Transverse colon (tissue), 4 donors: ENCODE data around the gene GTF3C5.

ENCODE experiments used
- CTCF ChIP-seq, 5 experiments: fragments of 200-600 bp in 3 of 5; fragments of 450-650 bp in 2 of 5; sonication (generic) in 3 of 5; IDR thresholded peaks; 1 replicate in 2 of 5; 2 replicates in 3 of 5; pipeline ENCODE4 v1.5.1; 2016 to 2017; ENCODE audit warnings: antibody characterized with exemption in 5 of 5, inconsistent platforms in 3 of 5, mild to moderate bottlenecking in 2 of 5, moderate library complexity in 1 of 5
- POLR2A ChIP-seq: fragments of 450-650 bp; IDR thresholded peaks from one replicate; pipeline ENCODE4 v1.6.1; 2016; ENCODE audit warnings: antibody characterized with exemption, mild to moderate bottlenecking, moderate library complexity
- POLR2AphosphoS5 ChIP-seq, 3 donors: sonication (generic); formaldehyde crosslinking; IDR thresholded peaks; one replicate each; pipeline ENCODE4 v1.6.1; 2016; ENCODE audit warnings: antibody characterized with exemption in 3 of 3

DNA sequence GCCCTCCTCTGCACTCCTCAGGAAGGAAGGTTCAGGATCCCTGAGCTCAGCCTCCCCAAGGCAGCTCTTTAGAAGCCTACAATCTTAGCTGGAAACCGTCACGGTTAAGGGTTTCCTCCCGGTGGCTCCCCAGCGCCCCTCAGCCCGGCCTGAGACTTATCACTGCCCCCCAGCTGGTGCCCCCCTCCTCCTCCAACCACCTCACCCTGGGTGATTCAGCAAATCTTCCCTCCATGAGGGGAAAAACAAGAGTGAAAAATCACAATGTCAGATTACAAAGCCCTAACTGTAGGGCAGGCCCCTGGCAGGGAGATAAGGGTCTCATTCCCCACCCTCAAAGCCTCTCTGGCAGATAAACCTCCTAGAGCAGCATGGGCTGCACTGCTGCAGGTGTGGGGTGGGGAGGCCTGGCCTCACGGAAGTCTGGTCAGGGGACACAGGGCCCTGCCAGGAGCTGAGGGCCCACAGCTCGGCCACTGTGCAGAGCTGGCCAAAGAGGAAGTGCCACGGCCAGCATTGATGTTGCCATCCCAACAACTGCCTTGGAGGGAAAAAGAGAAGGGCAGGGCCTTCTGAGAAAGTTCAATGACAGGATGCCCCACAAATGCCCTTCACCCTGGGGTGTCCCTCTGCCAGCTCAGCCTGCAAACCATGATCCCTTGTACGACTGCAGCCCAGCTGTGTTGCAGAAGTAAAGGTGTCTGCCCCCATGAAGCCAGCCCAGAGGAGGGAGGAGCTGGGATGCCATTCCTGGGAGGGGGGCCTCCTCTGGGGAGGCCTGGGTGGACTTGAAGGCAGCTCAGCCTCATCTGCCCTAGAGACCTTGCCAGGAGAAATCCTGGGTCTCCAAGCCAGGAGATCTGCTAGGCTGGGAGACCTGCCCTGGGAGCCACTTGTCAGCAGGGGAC is 26.5 kb upstream of the GTF3C5 start:
- no peak for TF ChIP-seq CTCF (IDR thresholded peaks at IDR 0.05)
- no peak for TF ChIP-seq POLR2A
- no peak for TF ChIP-seq POLR2AphosphoS5 (IDR thresholded peaks at IDR 0.05)
